PC-9 (cell line): ENCODE measurements around the gene ENTR1. TPM values are rescaled to one million over a fixed set of nuclear protein-coding genes. Genes with fewer than 3 reads are reported as not detected.

Experiments used
- BruUV-seq: library from RNA; stranded (reverse); fragments of 400-500 nt; replicated peaks from 2 replicates; lab custom pipeline; 2021; lab: Mats Ljungman, UMichigan
- CTCF ChIA-PET: fragments of 300-600 bp; sonication (Branson Sonifier 250); formaldehyde crosslinking; loops from one replicate; lab custom pipeline; 2022; ENCODE audit warnings: antibody characterized with exemption; lab: Charles Lee
- POLR2A ChIA-PET: fragments of 300-600 bp; sonication (Branson Sonifier 250); formaldehyde crosslinking; loops from one replicate; lab custom pipeline; 2022; ENCODE audit warnings: antibody characterized with exemption; ENCODE audit not compliant: unreplicated experiment; lab: Charles Lee
- DNase-seq, 2 experiments: peaks; one replicate each; pipeline versions ENCODE4 v3.0.0 to v3.0.0-alpha.2; 2015 to 2022; ENCODE audit warnings: mixed read lengths in 1 of 2
- H2AFZ ChIP-seq: fragments of 200-600 bp; sonication (generic); 2 replicates; pipeline ENCODE4 v1.8.1; 2017; ENCODE audit warnings: antibody characterized with exemption
- H3F3A ChIP-seq: fragments of 200-600 bp; sonication (generic); 2 replicates; pipeline ENCODE4 v1.8.1; 2017; ENCODE audit warnings: antibody characterized with exemption, mild to moderate bottlenecking, low read depth; ENCODE audit not compliant: insufficient read depth
- H3K27ac ChIP-seq: fragments of 200-600 bp; sonication (generic); 2 replicates; pipeline ENCODE4 v1.6.1; 2016; ENCODE audit warnings: mixed run types
- H3K27me3 ChIP-seq: fragments of 200-600 bp; sonication (generic); 2 replicates; pipeline ENCODE4 v1.6.1; 2016; ENCODE audit warnings: low read depth, mixed run types; ENCODE audit not compliant: insufficient read depth
- H3K36me3 ChIP-seq: fragments of 200-600 bp; sonication (generic); 2 replicates; pipeline ENCODE4 v1.6.1; 2016; ENCODE audit warnings: low read depth, mixed run types
- H3K4me1 ChIP-seq: fragments of 200-600 bp; sonication (generic); replicated peaks from 2 replicates; pipeline ENCODE4 v1.6.1; 2016; ENCODE audit warnings: mixed run types; ENCODE audit not compliant: insufficient read depth
- H3K4me2 ChIP-seq: fragments of 200-600 bp; sonication (generic); 2 replicates; pipeline ENCODE4 v1.6.1; 2017; ENCODE audit warnings: mixed run types
- H3K4me3 ChIP-seq: fragments of 200-600 bp; sonication (generic); 2 replicates; pipeline ENCODE4 v1.6.1; 2016; ENCODE audit warnings: mixed run types
- H3K79me2 ChIP-seq: fragments of 200-600 bp; sonication (generic); 2 replicates; pipeline ENCODE4 v1.6.1; 2017; ENCODE audit warnings: low read depth, mixed run types
- H3K9me2 ChIP-seq: fragments of 200-600 bp; sonication (generic); 2 replicates; pipeline ENCODE4 v1.8.1; 2017; ENCODE audit warnings: mild to moderate bottlenecking; ENCODE audit not compliant: insufficient read depth
- H3K9me3 ChIP-seq: fragments of 200-600 bp; sonication (generic); 2 replicates; pipeline ENCODE4 v1.8.1; 2016; ENCODE audit warnings: low read depth; ENCODE audit not compliant: insufficient read depth
- H4K20me1 ChIP-seq: fragments of 200-600 bp; sonication (generic); 2 replicates; pipeline ENCODE4 v1.8.1; 2017; ENCODE audit not compliant: insufficient read depth
- EZH2 ChIP-seq: fragments of 200-600 bp; sonication (generic); IDR thresholded peaks from 2 replicates; pipeline ENCODE4 v1.8.0; 2017; ENCODE audit warnings: antibody characterized with exemption, low read depth
- intact Hi-C: fragments of 100-400 bp; cut with micrococcal nuclease; formaldehyde crosslinking; loops from one replicate; pipeline ENCODE4 v1.10.0; 2022; ENCODE audit not compliant: unreplicated experiment
- total RNA-seq: library from RNA; stranded (reverse); gene quantifications from 2 replicates; pipeline ENCODE4 v1.2.3, GENCODE V29; 2021
- TF ChIP-seq, protein P1 (sequence below): fragments of 200-600 bp; sonication (generic); conservative IDR thresholded peaks from 2 replicates; pipeline ENCODE4 v1.6.1; 2017; ENCODE audit warnings: mixed run types, antibody characterized with exemption, mild to moderate bottlenecking, moderate library complexity

ENTR1 gene
- total RNA-seq, 1 experiment from 2014 or later, result 67.9 TPM

DNA sequence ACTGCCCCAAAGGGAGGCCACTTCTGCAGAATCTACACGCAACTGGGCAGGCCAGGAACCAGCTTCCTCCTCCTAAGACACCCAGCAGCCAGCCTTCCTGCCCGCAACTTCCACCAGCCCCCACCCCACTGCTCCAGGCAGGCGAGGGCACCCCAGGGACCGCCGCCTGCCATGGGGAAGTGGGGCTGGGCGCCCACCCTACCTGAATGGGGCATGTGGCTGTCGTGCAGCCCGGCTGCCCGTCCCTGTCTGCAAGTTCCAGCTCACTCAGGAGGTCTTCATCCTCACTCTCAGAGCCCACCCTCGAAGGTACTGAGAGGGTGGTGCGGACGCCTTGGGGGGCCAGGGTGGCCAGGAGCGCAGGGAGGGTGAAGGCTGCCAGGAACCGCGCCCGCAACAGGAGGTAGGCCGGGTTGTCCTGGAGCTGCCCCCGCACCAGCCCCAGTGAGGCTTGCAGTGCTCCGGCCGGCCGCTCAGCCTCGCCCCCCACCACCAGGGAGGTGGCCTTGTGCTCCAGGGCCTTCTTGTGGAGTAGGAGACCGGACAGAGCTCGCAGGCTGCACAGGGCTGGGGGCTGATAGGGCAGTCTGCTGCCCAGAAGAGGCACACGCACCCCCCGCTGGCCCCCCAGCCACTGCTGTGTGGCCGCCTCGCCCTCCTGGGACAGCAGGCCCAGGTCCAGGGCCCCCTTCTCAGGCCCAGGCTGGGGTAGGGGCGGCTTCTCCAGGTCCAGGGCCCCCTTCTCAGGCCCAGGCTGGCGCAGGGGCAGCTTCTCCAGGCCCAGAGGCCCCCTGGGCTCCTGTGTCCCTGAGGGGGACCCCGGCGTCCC, 32.9 kb downstream of the ENTR1 start:
- no peaks in the 10 kb centered on the region for H3K9me3 ChIP-seq
- BruUV-seq, result no TSS peak
- H3K36me3 ChIP-seq, result no peaks in the 10 kb centered on the region
- intact Hi-C loops, result no loop called here
- H2AFZ ChIP-seq, result no peak overlapping the region
- peaks cover 16% of the 10 kb centered on the region for H3K4me1 ChIP-seq
- no peak for DNase-seq
- H3K27me3 ChIP-seq, result no peaks in the 10 kb centered on the region
- H4K20me1 ChIP-seq, result no peaks in the 10 kb centered on the region; the same call in 1 of the 2 replicates
- no peak overlapping the region for H3K4me3 ChIP-seq
- H3K9me2 ChIP-seq, result no peaks in the 10 kb centered on the region
- H3K4me2 ChIP-seq, result no peak overlapping the region
- no peak overlapping the region for H3K27ac ChIP-seq
- TF ChIP-seq EZH2, result no peak
- TF ChIP-seq, protein P1, sequence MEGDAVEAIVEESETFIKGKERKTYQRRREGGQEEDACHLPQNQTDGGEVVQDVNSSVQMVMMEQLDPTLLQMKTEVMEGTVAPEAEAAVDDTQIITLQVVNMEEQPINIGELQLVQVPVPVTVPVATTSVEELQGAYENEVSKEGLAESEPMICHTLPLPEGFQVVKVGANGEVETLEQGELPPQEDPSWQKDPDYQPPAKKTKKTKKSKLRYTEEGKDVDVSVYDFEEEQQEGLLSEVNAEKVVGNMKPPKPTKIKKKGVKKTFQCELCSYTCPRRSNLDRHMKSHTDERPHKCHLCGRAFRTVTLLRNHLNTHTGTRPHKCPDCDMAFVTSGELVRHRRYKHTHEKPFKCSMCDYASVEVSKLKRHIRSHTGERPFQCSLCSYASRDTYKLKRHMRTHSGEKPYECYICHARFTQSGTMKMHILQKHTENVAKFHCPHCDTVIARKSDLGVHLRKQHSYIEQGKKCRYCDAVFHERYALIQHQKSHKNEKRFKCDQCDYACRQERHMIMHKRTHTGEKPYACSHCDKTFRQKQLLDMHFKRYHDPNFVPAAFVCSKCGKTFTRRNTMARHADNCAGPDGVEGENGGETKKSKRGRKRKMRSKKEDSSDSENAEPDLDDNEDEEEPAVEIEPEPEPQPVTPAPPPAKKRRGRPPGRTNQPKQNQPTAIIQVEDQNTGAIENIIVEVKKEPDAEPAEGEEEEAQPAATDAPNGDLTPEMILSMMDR, result no peak
- H3F3A ChIP-seq, result peaks cover 11% of the 10 kb centered on the region; the same call in 1 of the 2 replicates
- no peaks in the 10 kb centered on the region for H3K79me2 ChIP-seq
- CTCF ChIA-PET, result no interaction called here
- POLR2A ChIA-PET, result no interaction called here

DNA sequence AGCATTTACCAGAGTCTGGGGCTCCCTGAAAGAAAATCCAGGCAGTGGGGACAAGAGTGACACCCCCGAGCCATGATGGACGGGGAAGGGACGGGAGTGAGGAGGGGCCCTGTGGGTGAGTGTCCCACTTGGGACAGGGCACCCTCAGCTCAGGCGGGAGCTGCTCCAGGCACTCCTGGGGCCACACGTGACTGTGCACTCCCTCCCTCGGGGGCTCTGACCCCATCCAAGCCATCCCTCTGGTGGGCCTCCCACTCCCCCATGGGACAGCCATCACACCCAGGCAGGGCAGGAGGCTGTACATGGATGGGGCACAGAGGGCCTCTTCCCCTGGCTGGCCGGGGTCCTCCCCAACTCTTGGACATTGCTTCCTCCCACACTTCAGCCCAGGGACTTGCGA, 34.0 kb downstream of the ENTR1 start:
- H3K36me3 ChIP-seq, result no peaks in the 10 kb centered on the region
- no peak overlapping the region for H3K27ac ChIP-seq
- BruUV-seq, result no TSS peak
- H3K4me2 ChIP-seq, result no peak overlapping the region
- H2AFZ ChIP-seq, result no peak overlapping the region
- H4K20me1 ChIP-seq, result no peaks in the 10 kb centered on the region
- ChIA-PET CTCF (no interaction called here), POLR2A (no interaction called here)
- peaks cover 25% of the 10 kb centered on the region for H3K4me1 ChIP-seq
- no peaks in the 10 kb centered on the region for H3K27me3 ChIP-seq
- intact Hi-C loops, result no loop called here
- H3K9me3 ChIP-seq, result no peaks in the 10 kb centered on the region
- H3K9me2 ChIP-seq, result no peaks in the 10 kb centered on the region
- no peaks in the 10 kb centered on the region for H3K79me2 ChIP-seq
- DNase-seq, result no peak
- TF ChIP-seq, protein P1, result no peak
- no peak for TF ChIP-seq EZH2
- H3K4me3 ChIP-seq, result no peak overlapping the region
- peaks cover 11% of the 10 kb centered on the region; the same call in 1 of the 2 replicates for H3F3A ChIP-seq

DNA sequence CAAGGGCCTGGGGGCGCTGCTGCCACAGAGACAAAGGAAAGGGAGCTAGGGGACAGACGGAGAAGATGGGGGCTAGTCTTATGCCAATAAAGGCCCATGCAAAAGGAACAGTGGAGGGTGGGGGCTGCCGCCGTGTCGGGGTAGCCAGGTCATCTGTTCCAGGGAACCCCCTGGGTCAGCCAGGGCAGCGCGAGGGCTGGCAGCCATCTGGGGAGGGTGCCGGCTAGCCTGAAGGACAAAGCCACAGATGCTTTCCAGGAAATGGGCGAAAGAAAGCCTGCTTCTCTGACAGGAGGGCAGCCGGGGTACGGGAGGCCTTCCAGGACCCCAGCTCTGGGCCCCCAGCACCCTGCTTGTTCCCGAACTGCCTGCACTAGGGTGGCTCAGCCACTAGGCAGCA, 35.3 kb downstream of the ENTR1 start:
- ChIA-PET CTCF (interaction anchor here (0.5 kb wide), 2 partner anchors 8 to 22 kb away, joined by 5 to 8 read pairs; no protein-coding TSS in a partner anchor), POLR2A (no interaction called here)
- no peak overlapping the region for H2AFZ ChIP-seq
- no peak overlapping the region for H3K27ac ChIP-seq
- H3K4me3 ChIP-seq, result no peak overlapping the region
- intact Hi-C loops, result no loop called here
- TF ChIP-seq, protein P1, result no peak
- TF ChIP-seq EZH2, result no peak
- H4K20me1 ChIP-seq, result no peaks in the 10 kb centered on the region
- no peaks in the 10 kb centered on the region for H3K9me2 ChIP-seq
- BruUV-seq, result no TSS peak
- no peaks in the 10 kb centered on the region for H3K27me3 ChIP-seq
- no peaks in the 10 kb centered on the region for H3K36me3 ChIP-seq
- no peaks in the 10 kb centered on the region for H3K9me3 ChIP-seq
- peaks cover 11% of the 10 kb centered on the region; the same call in 1 of the 2 replicates for H3F3A ChIP-seq
- peaks cover 25% of the 10 kb centered on the region for H3K4me1 ChIP-seq
- DNase-seq, result no peak
- no peak overlapping the region for H3K4me2 ChIP-seq
- H3K79me2 ChIP-seq, result no peaks in the 10 kb centered on the region
